Skin epidermis (tissue), 12 donors: ENCODE measurements around the gene DYNC2H1.

Source experiments
- H3K27ac ChIP-seq, 21 experiments: fragments of 200-600 bp; sonication (generic) in 11 of 21; one replicate each; pipeline ENCODE4 v1.5.0; 2020; ENCODE audit warnings: mild to moderate bottlenecking in 3 of 21, inconsistent platforms in 2 of 21, moderate library complexity in 2 of 21
- H3K4me3 ChIP-seq, 7 experiments: fragments of 200-600 bp; sonication (generic) in 2 of 7; one replicate each; pipeline ENCODE4 v1.5.0; 2020; ENCODE audit warnings: inconsistent platforms in 2 of 7, mild to moderate bottlenecking in 2 of 7, moderate library complexity in 1 of 7

DYNC2H1 gene

GRCh38 chr11:103266167-103266831 lies 157.1 kb downstream of the DYNC2H1 start:
- H3K27ac ChIP-seq: no peak overlapping the region
- H3K4me3 ChIP-seq: no peak overlapping the region

GRCh38 chr11:103272876-103273275 lies 163.7 kb downstream of the DYNC2H1 start:
- H3K4me3 ChIP-seq: no peak overlapping the region

GRCh38 chr11:103274025-103274424 lies 164.8 kb downstream of the DYNC2H1 start:
- Histone ChIP-seq H3K27ac (no peak overlapping the region), H3K4me3 (no peak overlapping the region)

More at GRCh38 chr11:103272876-103273275, 163.7 kb downstream of the DYNC2H1 start:
- no peak overlapping the region for H3K27ac ChIP-seq

GRCh38 chr11:103279821-103280220 lies 170.6 kb downstream of the DYNC2H1 start:
- Histone ChIP-seq H3K27ac (no peak overlapping the region), H3K4me3 (no peak overlapping the region)

- H3K27ac ChIP-seq: no peak overlapping the region
- no peak overlapping the region for H3K4me3 ChIP-seq
Measured at GRCh38 chr11:103281301-103281700, 172.1 kb downstream of the DYNC2H1 start.

GRCh38 chr11:103284260-103284659 lies 175.0 kb downstream of the DYNC2H1 start:
- H3K4me3 ChIP-seq: no peak overlapping the region
- no peak overlapping the region for H3K27ac ChIP-seq

- no peak overlapping the region for H3K27ac ChIP-seq
- no peak overlapping the region for H3K4me3 ChIP-seq
Measured at GRCh38 chr11:103294516-103294915, 185.3 kb downstream of the DYNC2H1 start.

GRCh38 chr11:103295704-103296103 lies 186.5 kb downstream of the DYNC2H1 start:
- H3K27ac ChIP-seq: no peak overlapping the region
- H3K4me3 ChIP-seq: no peak overlapping the region

GRCh38 chr11:103297900-103298299 lies 188.7 kb downstream of the DYNC2H1 start:
- Histone ChIP-seq H3K27ac (no peak overlapping the region), H3K4me3 (no peak overlapping the region)

GRCh38 chr11:103315248-103315647 lies 206.0 kb downstream of the DYNC2H1 start:
- Histone ChIP-seq H3K4me3 (no peak overlapping the region), H3K27ac (no peak overlapping the region)

GRCh38 chr11:103317118-103317517 lies 207.9 kb downstream of the DYNC2H1 start:
- Histone ChIP-seq H3K27ac (peak overlapping the region in 1 of 21 experiments; percentile 6), H3K4me3 (no peak overlapping the region)

- H3K27ac ChIP-seq: no peak overlapping the region
- H3K4me3 ChIP-seq: no peak overlapping the region
Measured at GRCh38 chr11:103322821-103323220, 213.6 kb downstream of the DYNC2H1 start.

- H3K4me3 ChIP-seq: no peak overlapping the region
Measured at GRCh38 chr11:103325686-103326069, 216.5 kb downstream of the DYNC2H1 start.

GRCh38 chr11:103326070-103326794 lies 217.0 kb downstream of the DYNC2H1 start:
- peak overlapping the region in 7 of 21 experiments; percentile 4 to 63 (median 31) for H3K27ac ChIP-seq
- H3K4me3 ChIP-seq: peak overlapping the region in 1 of 7 experiments; percentile 1

More at GRCh38 chr11:103325686-103326069, 216.5 kb downstream of the DYNC2H1 start:
- H3K27ac ChIP-seq: peak overlapping the region in 3 of 21 experiments; percentile 31 to 63 (median 37)

- no peak overlapping the region for H3K27ac ChIP-seq
- H3K4me3 ChIP-seq: no peak overlapping the region
Measured at GRCh38 chr11:103327721-103328120, 218.5 kb downstream of the DYNC2H1 start.

GRCh38 chr11:103332409-103332808 lies 223.2 kb downstream of the DYNC2H1 start:
- no peak overlapping the region for H3K27ac ChIP-seq
- H3K4me3 ChIP-seq: no peak overlapping the region

GRCh38 chr11:103338621-103339484 lies 229.6 kb downstream of the DYNC2H1 start:
- Histone ChIP-seq H3K4me3 (no peak overlapping the region), H3K27ac (no peak overlapping the region)

- Histone ChIP-seq H3K4me3 (no peak overlapping the region), H3K27ac (no peak overlapping the region)
Measured at GRCh38 chr11:103339485-103339857, 230.2 kb downstream of the DYNC2H1 start.

GRCh38 chr11:103340956-103341355 lies 231.7 kb downstream of the DYNC2H1 start:
- Histone ChIP-seq H3K4me3 (no peak overlapping the region), H3K27ac (no peak overlapping the region)

GRCh38 chr11:103344886-103345285 lies 235.7 kb downstream of the DYNC2H1 start:
- peak overlapping the region in 1 of 21 experiments; percentile 22 for H3K27ac ChIP-seq
- H3K4me3 ChIP-seq: no peak overlapping the region
